ENCODE data around the gene APBB3. TPM values are rescaled to one million over a fixed set of nuclear protein-coding genes. Genes with fewer than 3 reads are reported as not detected.

The APBB3 gene
- total and polyA plus RNA-seq, 7 experiments from 2014 or later = 6.3 to 77.8 (median 61.6) TPM

GRCh38 chr5:140545606-140546005 lies 18.8 kb downstream of the APBB3 start:
- H3K27ac Mint-ChIP-seq = peak overlapping the region in 8 of 9 donors; percentile 93 to 99 (median 98)

GRCh38 chr5:140544986-140545385 lies 19.4 kb downstream of the APBB3 start:
- ATAC-seq (no peak), DNase-seq (no peak)
- H3K4me1 ChIP-seq (ENCODE audit: control insufficient read depth in 2 of 2, insufficient read depth in 2 of 2, low read length in 2 of 2) = peaks cover 12 to 20% of the 10 kb centered on the region in 2 donors
- no peak overlapping the region for H3K4me3 Mint-ChIP-seq
- peaks cover 20 to 33% (median 28%) of the 10 kb centered on the region in 7 donors for H3K4me1 Mint-ChIP-seq
- H3K4me3 ChIP-seq (ENCODE audit: low read length) = no peak overlapping the region
- H3K9me3 ChIP-seq (ENCODE audit: control insufficient read depth in 2 of 3, low read length in 3 of 3) = no peaks in the 10 kb centered on the region
- peaks cover 4 to 40% (median 16%) of the 10 kb centered on the region in 5 donors for H3K36me3 Mint-ChIP-seq
- ChIA-PET POLR2A (interaction anchor here (0.6 to 11.7 kb wide), 3 partner anchors 19 to 102 kb away, joined by 3 to 248 read pairs (median 3); partner anchors contain the start of genes APBB3, IK, NDUFA2 and SLC35A4), CTCF (no interaction called here)
- no peaks in the 10 kb centered on the region for H3K9me3 Mint-ChIP-seq
- peak overlapping the region in 8 of 9 donors; percentile 0 to 85 (median 38) for H3K27ac Mint-ChIP-seq
- no peaks in the 10 kb centered on the region for H3K27me3 ChIP-seq (ENCODE audit: control insufficient read depth in 2 of 2, insufficient read depth in 2 of 2, low read length in 2 of 2)
- H3K36me3 ChIP-seq (ENCODE audit: control insufficient read depth in 2 of 3, insufficient read depth in 3 of 3, low read length in 3 of 3) = peaks cover 12 to 30% (median 13%) of the 10 kb centered on the region in 3 experiments
- no peak overlapping the region for H3K27ac ChIP-seq (ENCODE audit: low read depth, low read length)
- H3K27me3 Mint-ChIP-seq = no peaks in the 10 kb centered on the region
- intact Hi-C loops (cut with micrococcal nuclease) = loop anchor here (5.0 kb wide), 4 partner anchors 133 to 1092 kb away; partner anchors contain the start of genes CYSTM1 (in 1 of the 2), HDAC3 (in 1 of the 2), RELL2 (in 1 of the 2) and ZMAT2 (in 1 of the 2)

More at GRCh38 chr5:140545606-140546005, 18.8 kb downstream of the APBB3 start:
- H3K36me3 Mint-ChIP-seq = peaks cover 4 to 40% (median 19%) of the 10 kb centered on the region in 5 donors
- no peak overlapping the region for H3K4me3 Mint-ChIP-seq
- peak overlapping the region; percentile 89 for H3K27ac ChIP-seq (ENCODE audit: low read depth, low read length)
- ATAC-seq (no peak), DNase-seq (no peak)
- intact Hi-C loops (cut with micrococcal nuclease) = loop anchor here in 1 of 2 donors (5.0 kb wide), 3 partner anchors 157 to 1092 kb away; partner anchors contain the start of genes CYSTM1, HDAC3, RELL2 and ZMAT2
- H3K4me1 ChIP-seq (ENCODE audit: control insufficient read depth in 2 of 2, insufficient read depth in 2 of 2, low read length in 2 of 2) = peaks cover 12 to 20% of the 10 kb centered on the region in 2 donors
- no peak overlapping the region for H3K4me3 ChIP-seq (ENCODE audit: low read length)
- no peaks in the 10 kb centered on the region for H3K27me3 ChIP-seq (ENCODE audit: control insufficient read depth in 2 of 2, insufficient read depth in 2 of 2, low read length in 2 of 2)
- peaks cover 11 to 30% (median 17%) of the 10 kb centered on the region in 3 experiments for H3K36me3 ChIP-seq (ENCODE audit: control insufficient read depth in 2 of 3, insufficient read depth in 3 of 3, low read length in 3 of 3)
- ChIA-PET POLR2A (interaction anchor here (0.7 to 11.7 kb wide), 3 partner anchors 19 to 102 kb away, joined by 3 to 248 read pairs (median 51); partner anchors contain the start of genes APBB3, IK, NDUFA2 and SLC35A4), CTCF (no interaction called here)
- H3K27me3 Mint-ChIP-seq = no peaks in the 10 kb centered on the region
- no peaks in the 10 kb centered on the region for H3K9me3 Mint-ChIP-seq
- H3K4me1 Mint-ChIP-seq = peaks cover 22 to 38% (median 31%) of the 10 kb centered on the region in 7 donors
- H3K9me3 ChIP-seq (ENCODE audit: control insufficient read depth in 2 of 3, low read length in 3 of 3) = no peaks in the 10 kb centered on the region

- Histone ChIP-seq H3K36me3 (ENCODE audit: control insufficient read depth in 2 of 3, insufficient read depth in 3 of 3, low read length in 3 of 3) (peaks cover 11 to 41% (median 25%) of the 10 kb centered on the region in 3 experiments), H3K9me3 (ENCODE audit: control insufficient read depth in 2 of 3, low read length in 3 of 3) (no peaks in the 10 kb centered on the region), H3K4me1 (ENCODE audit: control insufficient read depth in 2 of 2, insufficient read depth in 2 of 2, low read length in 2 of 2) (peaks cover 2 to 10% of the 10 kb centered on the region in 2 donors), H3K27me3 (ENCODE audit: control insufficient read depth in 2 of 2, insufficient read depth in 2 of 2, low read length in 2 of 2) (no peaks in the 10 kb centered on the region), H3K4me3 (ENCODE audit: low read length) (no peak overlapping the region), H3K27ac (ENCODE audit: low read depth, low read length) (no peak overlapping the region)
- no peak overlapping the region for H3K4me3 Mint-ChIP-seq
- ATAC-seq = no peak
- intact Hi-C loops (cut with micrococcal nuclease) = loop anchor here in 1 of 2 donors (5.0 kb wide), 1 partner anchor 131 kb away; no protein-coding TSS in a partner anchor
- H3K9me3 Mint-ChIP-seq = no peaks in the 10 kb centered on the region
- H3K27ac Mint-ChIP-seq = peak overlapping the region in 1 of 9 donors; percentile 56
- H3K36me3 Mint-ChIP-seq = peaks cover 4 to 51% (median 18%) of the 10 kb centered on the region in 5 donors
- ChIA-PET CTCF (no interaction called here), POLR2A (no interaction called here)
- H3K27me3 Mint-ChIP-seq = no peaks in the 10 kb centered on the region
- H3K4me1 Mint-ChIP-seq = peaks cover 1 to 13% (median 8%) of the 10 kb centered on the region in 7 donors
- no peak for DNase-seq
Observed at GRCh38 chr5:140542972-140543371, 21.4 kb downstream of the APBB3 start.

GRCh38 chr5:140540227-140540626 lies 24.2 kb downstream of the APBB3 start:
- Histone ChIP-seq H3K27ac (ENCODE audit: low read depth, low read length) (no peak overlapping the region), H3K36me3 (ENCODE audit: control insufficient read depth in 2 of 3, insufficient read depth in 3 of 3, low read length in 3 of 3) (peaks cover 11 to 51% (median 25%) of the 10 kb centered on the region in 3 experiments), H3K27me3 (ENCODE audit: control insufficient read depth in 2 of 2, insufficient read depth in 2 of 2, low read length in 2 of 2) (no peaks in the 10 kb centered on the region), H3K4me3 (ENCODE audit: low read length) (no peak overlapping the region), H3K4me1 (ENCODE audit: control insufficient read depth in 2 of 2, insufficient read depth in 2 of 2, low read length in 2 of 2) (no peaks in the 10 kb centered on the region), H3K9me3 (ENCODE audit: control insufficient read depth in 2 of 3, low read length in 3 of 3) (no peaks in the 10 kb centered on the region)
- Mint-ChIP-seq H3K9me3 (no peaks in the 10 kb centered on the region), H3K27ac (peak overlapping the region in 1 of 9 donors; percentile 0), H3K36me3 (peaks cover 4 to 60% (median 19%) of the 10 kb centered on the region in 5 donors), H3K4me1 (peaks cover 0 to 6% (median 0%) of the 10 kb centered on the region in 7 donors), H3K4me3 (no peak overlapping the region), H3K27me3 (no peaks in the 10 kb centered on the region)
- ATAC-seq (no peak), DNase-seq (no peak)
- intact Hi-C loops (cut with micrococcal nuclease) = loop anchor here in 1 of 2 donors (5.0 kb wide), 1 partner anchor 128 kb away; no protein-coding TSS in a partner anchor
- CTCF ChIA-PET = no interaction called here
- POLR2A ChIA-PET = interaction anchor here (0.5 to 1.2 kb wide), 5 partner anchors 8 to 293 kb away, joined by 3 to 5 read pairs (median 3); partner anchors contain the start of gene SRA1

DNA sequence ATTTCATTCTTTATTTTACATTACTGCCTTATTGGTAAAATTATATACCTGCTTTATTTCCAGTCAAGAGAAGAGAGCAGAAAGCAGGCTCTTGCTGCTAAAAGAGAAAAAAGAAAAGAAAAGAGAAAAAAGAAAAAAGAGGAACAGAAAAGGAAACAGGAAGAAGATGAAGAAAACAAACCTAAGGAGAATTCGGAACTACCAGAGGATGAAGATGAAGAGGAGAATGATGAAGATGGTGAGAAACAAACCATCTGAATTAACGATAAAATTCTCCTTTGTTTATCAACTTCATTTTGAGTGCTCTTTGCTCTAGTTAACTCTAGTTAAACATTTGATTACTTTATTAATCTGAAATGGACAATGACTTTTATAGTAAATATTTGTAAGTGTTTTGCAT lies 40.4 kb downstream of the APBB3 start:
- Histone ChIP-seq H3K27me3 (ENCODE audit: control insufficient read depth in 2 of 2, insufficient read depth in 2 of 2, low read length in 2 of 2) (no peaks in the 10 kb centered on the region), H3K9me3 (ENCODE audit: control insufficient read depth in 2 of 3, low read length in 3 of 3) (no peaks in the 10 kb centered on the region), H3K27ac (ENCODE audit: low read depth, low read length) (no peak overlapping the region), H3K4me1 (ENCODE audit: control insufficient read depth in 2 of 2, insufficient read depth in 2 of 2, low read length in 2 of 2) (no peaks in the 10 kb centered on the region), H3K36me3 (ENCODE audit: control insufficient read depth in 2 of 3, insufficient read depth in 3 of 3, low read length in 3 of 3) (peaks cover 7 to 51% (median 24%) of the 10 kb centered on the region in 3 experiments), H3K4me3 (ENCODE audit: low read length) (no peak overlapping the region)
- intact Hi-C loops (cut with micrococcal nuclease) = no loop called here
- ChIA-PET CTCF (no interaction called here), POLR2A (no interaction called here)
- DNase-seq (no peak), ATAC-seq (no peak)
- Mint-ChIP-seq H3K4me1 (peaks cover 0 to 3% (median 0%) of the 10 kb centered on the region in 7 donors), H3K36me3 (peaks cover 7 to 37% (median 17%) of the 10 kb centered on the region in 5 donors), H3K27me3 (no peaks in the 10 kb centered on the region), H3K27ac (peak overlapping the region in 5 of 9 donors; percentile 6 to 59 (median 34)), H3K4me3 (no peak overlapping the region), H3K9me3 (peaks cover 0 to 3% (median 0%) of the 10 kb centered on the region in 11 donors)

DNA sequence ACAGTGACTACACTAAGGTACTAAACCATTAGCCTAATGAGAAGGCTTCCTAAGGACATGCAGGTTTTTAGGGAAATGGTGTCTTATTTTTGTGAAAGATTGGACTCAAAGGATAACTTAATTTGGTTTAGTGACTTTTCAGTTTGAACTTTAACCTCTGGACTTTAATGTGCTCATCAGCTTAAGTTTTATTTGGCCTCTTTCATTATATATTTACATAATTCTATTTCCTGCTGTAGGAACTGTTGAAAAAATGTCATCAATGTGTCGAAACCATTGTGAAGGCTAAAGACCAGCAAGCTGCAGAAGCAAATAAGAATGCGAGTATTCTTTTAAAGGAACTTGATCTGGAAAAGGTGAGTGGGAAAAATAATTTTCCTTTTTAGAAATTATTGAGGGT lies 51.3 kb downstream of the APBB3 start:
- Histone ChIP-seq H3K9me3 (ENCODE audit: control insufficient read depth in 2 of 3, low read length in 3 of 3) (no peaks in the 10 kb centered on the region), H3K4me3 (ENCODE audit: low read length) (no peak overlapping the region), H3K27me3 (ENCODE audit: control insufficient read depth in 2 of 2, insufficient read depth in 2 of 2, low read length in 2 of 2) (no peaks in the 10 kb centered on the region), H3K36me3 (ENCODE audit: control insufficient read depth in 2 of 3, insufficient read depth in 3 of 3, low read length in 3 of 3) (peaks cover 8 to 64% (median 18%) of the 10 kb centered on the region in 3 experiments), H3K4me1 (ENCODE audit: control insufficient read depth in 2 of 2, insufficient read depth in 2 of 2, low read length in 2 of 2) (no peaks in the 10 kb centered on the region), H3K27ac (ENCODE audit: low read depth, low read length) (no peak overlapping the region)
- ChIA-PET CTCF (interaction anchor here (0.5 kb wide), 1 partner anchor 183 kb away, joined by 7 read pairs; no protein-coding TSS in a partner anchor), POLR2A (no interaction called here)
- ATAC-seq = no peak
- peaks cover 9 to 49% (median 21%) of the 10 kb centered on the region in 5 donors for H3K36me3 Mint-ChIP-seq
- intact Hi-C loops (cut with micrococcal nuclease) = no loop called here
- no peak overlapping the region for H3K27ac Mint-ChIP-seq
- H3K27me3 Mint-ChIP-seq = no peaks in the 10 kb centered on the region
- H3K4me3 Mint-ChIP-seq = no peak overlapping the region
- no peak for DNase-seq
- no peaks in the 10 kb centered on the region for H3K9me3 Mint-ChIP-seq
- H3K4me1 Mint-ChIP-seq = no peaks in the 10 kb centered on the region

All from naive thymus-derived CD4-positive, alpha-beta T cell (primary cell).